Measurements from ENCODE around the gene DDX41. TPM values are rescaled to one million over a fixed set of nuclear protein-coding genes. Genes with fewer than 3 reads are reported as not detected.

DDX41 gene
- total RNA-seq, 1 experiment from 2014 or later, result 136 TPM

- TF ChIP-seq E2F1 (CRISPR knock-in tag; IDR thresholded peaks at IDR 0.05) (no peak), ESRRA (CRISPR knock-in tag; IDR thresholded peaks at IDR 0.05; ENCODE audit: borderline replicate concordance) (no peak), NR2C2 (CRISPR knock-in tag; IDR thresholded peaks at IDR 0.05) (peak; percentile 97), FOXK1 (CRISPR knock-in tag; IDR thresholded peaks at IDR 0.05) (peak; percentile 41; the same call in 1 of the 2 replicates), TEAD1 (CRISPR knock-in tag; IDR thresholded peaks at IDR 0.05) (0 out of 2 replicates have a peak, but pooled peaks have one; percentile 26), IRF2 (CRISPR knock-in tag; IDR thresholded peaks at IDR 0.05; ENCODE audit: borderline replicate concordance, low read depth) (no peak)
- TF ChIP-seq, protein P1, sequence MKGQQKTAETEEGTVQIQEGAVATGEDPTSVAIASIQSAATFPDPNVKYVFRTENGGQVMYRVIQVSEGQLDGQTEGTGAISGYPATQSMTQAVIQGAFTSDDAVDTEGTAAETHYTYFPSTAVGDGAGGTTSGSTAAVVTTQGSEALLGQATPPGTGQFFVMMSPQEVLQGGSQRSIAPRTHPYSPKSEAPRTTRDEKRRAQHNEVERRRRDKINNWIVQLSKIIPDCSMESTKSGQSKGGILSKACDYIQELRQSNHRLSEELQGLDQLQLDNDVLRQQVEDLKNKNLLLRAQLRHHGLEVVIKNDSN (CRISPR knock-in tag; IDR thresholded peaks at IDR 0.05), result peak; percentile 47; the same call in 1 of the 2 replicates
- TF ChIP-seq, protein P2, sequence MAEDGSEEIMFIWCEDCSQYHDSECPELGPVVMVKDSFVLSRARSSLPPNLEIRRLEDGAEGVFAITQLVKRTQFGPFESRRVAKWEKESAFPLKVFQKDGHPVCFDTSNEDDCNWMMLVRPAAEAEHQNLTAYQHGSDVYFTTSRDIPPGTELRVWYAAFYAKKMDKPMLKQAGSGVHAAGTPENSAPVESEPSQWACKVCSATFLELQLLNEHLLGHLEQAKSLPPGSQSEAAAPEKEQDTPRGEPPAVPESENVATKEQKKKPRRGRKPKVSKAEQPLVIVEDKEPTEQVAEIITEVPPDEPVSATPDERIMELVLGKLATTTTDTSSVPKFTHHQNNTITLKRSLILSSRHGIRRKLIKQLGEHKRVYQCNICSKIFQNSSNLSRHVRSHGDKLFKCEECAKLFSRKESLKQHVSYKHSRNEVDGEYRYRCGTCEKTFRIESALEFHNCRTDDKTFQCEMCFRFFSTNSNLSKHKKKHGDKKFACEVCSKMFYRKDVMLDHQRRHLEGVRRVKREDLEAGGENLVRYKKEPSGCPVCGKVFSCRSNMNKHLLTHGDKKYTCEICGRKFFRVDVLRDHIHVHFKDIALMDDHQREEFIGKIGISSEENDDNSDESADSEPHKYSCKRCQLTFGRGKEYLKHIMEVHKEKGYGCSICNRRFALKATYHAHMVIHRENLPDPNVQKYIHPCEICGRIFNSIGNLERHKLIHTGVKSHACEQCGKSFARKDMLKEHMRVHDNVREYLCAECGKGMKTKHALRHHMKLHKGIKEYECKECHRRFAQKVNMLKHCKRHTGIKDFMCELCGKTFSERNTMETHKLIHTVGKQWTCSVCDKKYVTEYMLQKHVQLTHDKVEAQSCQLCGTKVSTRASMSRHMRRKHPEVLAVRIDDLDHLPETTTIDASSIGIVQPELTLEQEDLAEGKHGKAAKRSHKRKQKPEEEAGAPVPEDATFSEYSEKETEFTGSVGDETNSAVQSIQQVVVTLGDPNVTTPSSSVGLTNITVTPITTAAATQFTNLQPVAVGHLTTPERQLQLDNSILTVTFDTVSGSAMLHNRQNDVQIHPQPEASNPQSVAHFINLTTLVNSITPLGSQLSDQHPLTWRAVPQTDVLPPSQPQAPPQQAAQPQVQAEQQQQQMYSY (CRISPR knock-in tag; IDR thresholded peaks at IDR 0.05), result no peak
- TF ChIP-seq, protein P3, sequence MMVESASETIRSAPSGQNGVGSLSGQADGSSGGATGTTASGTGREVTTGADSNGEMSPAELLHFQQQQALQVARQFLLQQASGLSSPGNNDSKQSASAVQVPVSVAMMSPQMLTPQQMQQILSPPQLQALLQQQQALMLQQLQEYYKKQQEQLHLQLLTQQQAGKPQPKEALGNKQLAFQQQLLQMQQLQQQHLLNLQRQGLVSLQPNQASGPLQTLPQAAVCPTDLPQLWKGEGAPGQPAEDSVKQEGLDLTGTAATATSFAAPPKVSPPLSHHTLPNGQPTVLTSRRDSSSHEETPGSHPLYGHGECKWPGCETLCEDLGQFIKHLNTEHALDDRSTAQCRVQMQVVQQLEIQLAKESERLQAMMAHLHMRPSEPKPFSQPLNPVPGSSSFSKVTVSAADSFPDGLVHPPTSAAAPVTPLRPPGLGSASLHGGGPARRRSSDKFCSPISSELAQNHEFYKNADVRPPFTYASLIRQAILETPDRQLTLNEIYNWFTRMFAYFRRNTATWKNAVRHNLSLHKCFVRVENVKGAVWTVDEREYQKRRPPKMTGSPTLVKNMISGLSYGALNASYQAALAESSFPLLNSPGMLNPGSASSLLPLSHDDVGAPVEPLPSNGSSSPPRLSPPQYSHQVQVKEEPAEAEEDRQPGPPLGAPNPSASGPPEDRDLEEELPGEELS (CRISPR knock-in tag; IDR thresholded peaks at IDR 0.05), result no peak
These were observed 37.8 kb upstream of the DDX41 start, which contains the start of gene FAM193B (continued) for GRCh38 chr5:177554474-177555111.

- Mint-ChIP-seq H3K4me3 (peak overlapping the region; percentile 83), H3K4me1 (peaks cover 30% of the 10 kb centered on the region), H3K36me3 (peaks cover 18% of the 10 kb centered on the region), H3K27ac (no peak overlapping the region), H3K27me3 (ENCODE audit: low read depth) (peaks cover 9% of the 10 kb centered on the region), H3K9me3 (peaks cover 8% of the 10 kb centered on the region)
- POLR2A ChIA-PET, result interaction anchor here (1.2 to 1.4 kb wide), 2 partner anchors 53 to 57 kb away, joined by 3 to 4 read pairs; no protein-coding TSS in a partner anchor
- ATAC-seq (peak; percentile 21), DNase-seq (ENCODE audit: low spot score) (peak; percentile 45)
- CTCF ChIA-PET, result interaction anchor here (0.9 to 1.4 kb wide), 4 partner anchors 38 to 244 kb away, joined by 3 to 4 read pairs (median 3); partner anchors contain the start of gene TMED9
- TF ChIP-seq FOXP1 (CRISPR knock-in tag; IDR thresholded peaks at IDR 0.05; ENCODE audit: borderline replicate concordance) (peak; percentile 5; the same call in 1 of the 2 replicates), RORB (CRISPR knock-in tag; IDR thresholded peaks at IDR 0.05) (no peak), TEAD4 (CRISPR knock-in tag; IDR thresholded peaks at IDR 0.05) (no peak), ZBTB21 (CRISPR knock-in tag; IDR thresholded peaks at IDR 0.05; ENCODE audit: borderline replicate concordance) (no peak), AR (CRISPR knock-in tag; IDR thresholded peaks at IDR 0.05) (no peak)
- TF ChIP-seq, protein P4, sequence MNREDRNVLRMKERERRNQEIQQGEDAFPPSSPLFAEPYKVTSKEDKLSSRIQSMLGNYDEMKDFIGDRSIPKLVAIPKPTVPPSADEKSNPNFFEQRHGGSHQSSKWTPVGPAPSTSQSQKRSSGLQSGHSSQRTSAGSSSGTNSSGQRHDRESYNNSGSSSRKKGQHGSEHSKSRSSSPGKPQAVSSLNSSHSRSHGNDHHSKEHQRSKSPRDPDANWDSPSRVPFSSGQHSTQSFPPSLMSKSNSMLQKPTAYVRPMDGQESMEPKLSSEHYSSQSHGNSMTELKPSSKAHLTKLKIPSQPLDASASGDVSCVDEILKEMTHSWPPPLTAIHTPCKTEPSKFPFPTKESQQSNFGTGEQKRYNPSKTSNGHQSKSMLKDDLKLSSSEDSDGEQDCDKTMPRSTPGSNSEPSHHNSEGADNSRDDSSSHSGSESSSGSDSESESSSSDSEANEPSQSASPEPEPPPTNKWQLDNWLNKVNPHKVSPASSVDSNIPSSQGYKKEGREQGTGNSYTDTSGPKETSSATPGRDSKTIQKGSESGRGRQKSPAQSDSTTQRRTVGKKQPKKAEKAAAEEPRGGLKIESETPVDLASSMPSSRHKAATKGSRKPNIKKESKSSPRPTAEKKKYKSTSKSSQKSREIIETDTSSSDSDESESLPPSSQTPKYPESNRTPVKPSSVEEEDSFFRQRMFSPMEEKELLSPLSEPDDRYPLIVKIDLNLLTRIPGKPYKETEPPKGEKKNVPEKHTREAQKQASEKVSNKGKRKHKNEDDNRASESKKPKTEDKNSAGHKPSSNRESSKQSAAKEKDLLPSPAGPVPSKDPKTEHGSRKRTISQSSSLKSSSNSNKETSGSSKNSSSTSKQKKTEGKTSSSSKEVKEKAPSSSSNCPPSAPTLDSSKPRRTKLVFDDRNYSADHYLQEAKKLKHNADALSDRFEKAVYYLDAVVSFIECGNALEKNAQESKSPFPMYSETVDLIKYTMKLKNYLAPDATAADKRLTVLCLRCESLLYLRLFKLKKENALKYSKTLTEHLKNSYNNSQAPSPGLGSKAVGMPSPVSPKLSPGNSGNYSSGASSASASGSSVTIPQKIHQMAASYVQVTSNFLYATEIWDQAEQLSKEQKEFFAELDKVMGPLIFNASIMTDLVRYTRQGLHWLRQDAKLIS (CRISPR knock-in tag; IDR thresholded peaks at IDR 0.05; ENCODE audit: borderline replicate concordance), result no peak
- TF ChIP-seq, protein P1 (CRISPR knock-in tag; IDR thresholded peaks at IDR 0.05), result no peak
- TF ChIP-seq, protein P5, sequence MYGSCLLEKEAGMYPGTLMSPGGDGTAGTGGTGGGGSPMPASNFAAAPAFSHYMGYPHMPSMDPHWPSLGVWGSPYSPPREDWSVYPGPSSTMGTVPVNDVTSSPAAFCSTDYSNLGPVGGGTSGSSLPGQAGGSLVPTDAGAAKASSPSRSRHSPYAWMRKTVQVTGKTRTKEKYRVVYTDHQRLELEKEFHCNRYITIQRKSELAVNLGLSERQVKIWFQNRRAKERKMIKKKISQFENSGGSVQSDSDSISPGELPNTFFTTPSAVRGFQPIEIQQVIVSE (CRISPR knock-in tag; IDR thresholded peaks at IDR 0.05; ENCODE audit: borderline replicate concordance), result no peak
These were observed 37.1 kb upstream of the DDX41 start for GRCh38 chr5:177553671-177554429.

Measured in WTC11 (cell line).